D721Med (cell line): ENCODE measurements around the gene KMT5B.

Experiments used
- DNase-seq: peaks from one replicate; pipeline ENCODE4 v3.0.0; 2011; ENCODE audit warnings: low spot score; ENCODE audit not compliant: insufficient read length
- FAIRE-seq: peaks from 2 replicates; lab custom pipeline; 2011; peaks lifted over from hg19 to GRCh38; lab: Jason Lieb, UNC
- TF ChIP-seq, protein P1 (sequence below): IDR thresholded peaks from 2 replicates; pipeline ENCODE4 v1.5.1; 2012; ENCODE audit warnings: mild to moderate bottlenecking, control low read depth; ENCODE audit not compliant: insufficient read depth; ENCODE audit errors: missing control alignments

KMT5B gene

DNA sequence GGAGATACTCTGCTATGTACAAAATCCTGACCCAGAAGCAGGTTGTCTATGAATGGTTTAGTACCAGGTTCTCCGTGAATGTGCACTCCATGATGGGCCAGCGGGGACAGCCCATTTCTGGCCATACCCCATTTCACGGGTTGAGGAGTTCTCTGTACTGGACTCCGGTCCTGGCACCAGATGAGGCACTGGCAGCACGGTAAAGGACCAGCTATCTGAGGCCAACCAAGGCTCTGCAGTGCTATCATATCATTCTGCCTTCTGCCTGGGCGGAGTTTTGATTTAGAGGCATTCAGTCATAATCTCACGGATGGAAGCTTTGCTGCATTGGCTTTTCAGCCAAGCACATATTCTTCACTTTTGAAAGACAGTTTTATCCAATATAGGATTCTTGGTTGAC lies 18.5 kb upstream of the KMT5B start:
- FAIRE-seq, result no peak
- no peak for DNase-seq
- TF ChIP-seq, protein P1, sequence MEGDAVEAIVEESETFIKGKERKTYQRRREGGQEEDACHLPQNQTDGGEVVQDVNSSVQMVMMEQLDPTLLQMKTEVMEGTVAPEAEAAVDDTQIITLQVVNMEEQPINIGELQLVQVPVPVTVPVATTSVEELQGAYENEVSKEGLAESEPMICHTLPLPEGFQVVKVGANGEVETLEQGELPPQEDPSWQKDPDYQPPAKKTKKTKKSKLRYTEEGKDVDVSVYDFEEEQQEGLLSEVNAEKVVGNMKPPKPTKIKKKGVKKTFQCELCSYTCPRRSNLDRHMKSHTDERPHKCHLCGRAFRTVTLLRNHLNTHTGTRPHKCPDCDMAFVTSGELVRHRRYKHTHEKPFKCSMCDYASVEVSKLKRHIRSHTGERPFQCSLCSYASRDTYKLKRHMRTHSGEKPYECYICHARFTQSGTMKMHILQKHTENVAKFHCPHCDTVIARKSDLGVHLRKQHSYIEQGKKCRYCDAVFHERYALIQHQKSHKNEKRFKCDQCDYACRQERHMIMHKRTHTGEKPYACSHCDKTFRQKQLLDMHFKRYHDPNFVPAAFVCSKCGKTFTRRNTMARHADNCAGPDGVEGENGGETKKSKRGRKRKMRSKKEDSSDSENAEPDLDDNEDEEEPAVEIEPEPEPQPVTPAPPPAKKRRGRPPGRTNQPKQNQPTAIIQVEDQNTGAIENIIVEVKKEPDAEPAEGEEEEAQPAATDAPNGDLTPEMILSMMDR, result no peak

DNA sequence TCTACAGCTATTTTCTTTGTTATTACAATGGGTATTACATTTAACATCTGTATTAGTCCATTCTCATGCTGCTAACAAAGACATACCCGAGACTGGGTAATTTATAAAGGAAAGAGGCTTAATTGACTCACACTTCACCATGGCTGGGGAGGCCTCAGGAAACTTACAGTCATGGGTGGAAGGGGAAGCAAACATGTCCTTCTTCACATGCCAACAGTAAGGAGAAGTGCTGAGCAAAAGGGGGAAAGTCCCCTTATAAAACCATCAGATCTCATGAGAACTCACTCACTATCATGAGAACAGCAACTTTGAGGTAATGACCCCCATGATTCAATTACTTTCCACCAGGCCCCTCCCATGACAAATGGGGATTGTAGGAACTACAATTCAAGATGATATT lies 16.5 kb upstream of the KMT5B start:
- TF ChIP-seq, protein P1, result no peak
- FAIRE-seq, result no peak
- no peak for DNase-seq

- FAIRE-seq (no peak), DNase-seq (no peak)
- TF ChIP-seq, protein P1, result no peak
These were observed 13.3 kb upstream of the KMT5B start for GRCh38 chr11:68226421-68226820.

- FAIRE-seq (no peak), DNase-seq (no peak)
- TF ChIP-seq, protein P1, result no peak
These were observed 11.5 kb upstream of the KMT5B start for GRCh38 chr11:68224606-68225005.

DNA sequence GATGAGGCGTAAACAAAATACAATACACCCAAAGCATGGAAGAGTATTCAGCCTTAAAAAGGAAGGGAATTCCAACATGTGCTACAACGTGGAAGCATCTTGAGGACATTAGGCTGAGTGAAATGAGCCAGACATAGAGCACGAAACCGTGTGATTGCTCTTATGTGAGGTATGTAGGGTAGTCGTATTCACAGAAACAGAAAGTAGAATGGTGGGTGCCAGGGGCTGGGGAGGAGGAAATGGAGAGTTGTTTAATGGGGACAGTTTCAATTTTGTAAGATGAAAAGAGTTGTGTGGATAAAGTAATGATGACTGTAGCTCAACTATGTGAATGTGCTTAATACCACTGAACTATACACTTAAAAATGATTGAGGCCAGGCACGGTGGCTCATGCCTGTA lies 10.2 kb upstream of the KMT5B start:
- TF ChIP-seq, protein P1, result no peak
- DNase-seq (no peak), FAIRE-seq (no peak)

DNA sequence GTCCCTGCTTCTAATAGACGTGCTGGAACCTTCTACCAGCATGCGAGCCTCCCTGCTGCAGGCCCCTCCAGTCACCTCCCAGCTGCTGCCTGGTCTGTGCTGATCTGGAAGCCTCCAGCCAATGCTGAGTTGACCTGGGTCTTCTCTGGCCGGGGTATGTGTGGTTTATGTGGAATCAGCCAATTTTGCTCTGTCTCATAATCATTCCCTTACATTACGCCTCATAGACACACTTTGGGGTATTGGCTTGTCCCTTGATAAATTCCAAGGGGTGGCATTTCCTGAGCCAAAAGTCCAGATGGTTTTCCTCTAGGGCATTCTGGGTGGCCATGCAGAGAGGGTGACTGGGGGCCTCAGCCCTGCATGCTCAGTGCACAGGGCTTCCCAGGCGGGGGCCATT lies 8.3 kb upstream of the KMT5B start:
- no peak for FAIRE-seq
- TF ChIP-seq, protein P1, result no peak
- no peak for DNase-seq

- TF ChIP-seq, protein P1, result no peak
- FAIRE-seq (no peak), DNase-seq (no peak)
These were observed 3.3 kb upstream of the KMT5B start for GRCh38 chr11:68216171-68216938.
